Measurements from ENCODE around the gene DUSP7.

DNA sequence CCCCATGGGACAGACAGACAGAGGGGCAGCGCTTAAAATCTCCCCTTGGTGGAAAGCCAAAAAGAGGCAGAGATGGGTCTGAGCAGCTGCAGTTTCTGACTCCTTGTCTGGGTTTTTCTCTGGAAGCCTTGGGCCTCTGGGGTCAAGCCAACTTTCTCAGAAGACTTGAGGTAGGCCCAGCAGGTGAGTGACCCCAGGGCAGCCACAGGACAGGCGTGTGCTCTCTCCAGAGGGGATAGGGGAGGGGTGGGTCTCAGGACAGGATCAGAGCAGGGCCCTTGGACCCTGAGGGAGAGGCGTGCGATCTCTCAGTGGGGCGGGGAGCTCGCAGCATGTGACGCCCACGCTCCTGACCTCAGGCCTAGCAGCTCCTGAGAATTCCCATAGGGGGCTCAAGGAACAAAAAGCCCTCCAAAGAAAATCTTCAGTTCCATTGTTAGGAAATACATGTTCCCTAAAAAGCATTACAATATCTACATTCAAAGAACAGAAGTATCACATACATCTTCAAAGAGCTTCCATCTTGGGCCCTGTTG is 34.6 kb upstream of the DUSP7 start:
- TF ChIP-seq, protein P1, sequence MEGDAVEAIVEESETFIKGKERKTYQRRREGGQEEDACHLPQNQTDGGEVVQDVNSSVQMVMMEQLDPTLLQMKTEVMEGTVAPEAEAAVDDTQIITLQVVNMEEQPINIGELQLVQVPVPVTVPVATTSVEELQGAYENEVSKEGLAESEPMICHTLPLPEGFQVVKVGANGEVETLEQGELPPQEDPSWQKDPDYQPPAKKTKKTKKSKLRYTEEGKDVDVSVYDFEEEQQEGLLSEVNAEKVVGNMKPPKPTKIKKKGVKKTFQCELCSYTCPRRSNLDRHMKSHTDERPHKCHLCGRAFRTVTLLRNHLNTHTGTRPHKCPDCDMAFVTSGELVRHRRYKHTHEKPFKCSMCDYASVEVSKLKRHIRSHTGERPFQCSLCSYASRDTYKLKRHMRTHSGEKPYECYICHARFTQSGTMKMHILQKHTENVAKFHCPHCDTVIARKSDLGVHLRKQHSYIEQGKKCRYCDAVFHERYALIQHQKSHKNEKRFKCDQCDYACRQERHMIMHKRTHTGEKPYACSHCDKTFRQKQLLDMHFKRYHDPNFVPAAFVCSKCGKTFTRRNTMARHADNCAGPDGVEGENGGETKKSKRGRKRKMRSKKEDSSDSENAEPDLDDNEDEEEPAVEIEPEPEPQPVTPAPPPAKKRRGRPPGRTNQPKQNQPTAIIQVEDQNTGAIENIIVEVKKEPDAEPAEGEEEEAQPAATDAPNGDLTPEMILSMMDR (IDR thresholded peaks at IDR 0.05; ENCODE audit: insufficient read depth, low read length, poor library complexity, severe bottlenecking), result no peak
- TF ChIP-seq EZH2phosphoT487 (conservative IDR thresholded peaks at IDR 0.05; ENCODE audit: low read length), result no peak

Data from SU-DHL-6 (cell line).